Lower leg skin (tissue), 3 donors: ENCODE data around the gene OR10AD1.

ENCODE experiments used
- CTCF ChIP-seq, 3 donors: fragments of 450-650 bp; IDR thresholded peaks; one replicate each; pipeline ENCODE4 v1.5.1; 2016; ENCODE audit warnings: antibody characterized with exemption in 3 of 3, mild to moderate bottlenecking in 3 of 3, moderate library complexity in 2 of 3
- POLR2A ChIP-seq, 2 donors: fragments of 450-650 bp; IDR thresholded peaks; one replicate each; pipeline ENCODE4 v1.6.1; 2016 to 2017; ENCODE audit warnings: antibody characterized with exemption in 2 of 2, mild to moderate bottlenecking in 1 of 2, moderate library complexity in 1 of 2

GRCh38 chr12:48199774-48200221 is 3.3 kb downstream of the OR10AD1 start:
- TF ChIP-seq CTCF (IDR thresholded peaks at IDR 0.05) (no peak), POLR2A (IDR thresholded peaks at IDR 0.05) (no peak)
